Astrocyte (in vitro differentiated cells and primary cell): Measurements from ENCODE around the gene EEF2. TPM values are rescaled to one million over a fixed set of nuclear protein-coding genes. Genes with fewer than 3 reads are reported as not detected.
"Not testable (repeated sequence)": the region's sequence is repeated elsewhere in the genome, so short reads cannot be mapped to it uniquely, and the experiment has no call there.

Experiments
- DNase-seq: peaks from one replicate; pipeline ENCODE4 v3.0.0-alpha.2; 2010; ENCODE audit warnings: low read depth
- FAIRE-seq: peaks from 2 replicates; lab custom pipeline; 2011; peaks lifted over from hg19 to GRCh38; lab: Jason Lieb, UNC
- H2AFZ ChIP-seq: 2 replicates; pipeline ENCODE4 v1.6.0; 2012; ENCODE audit warnings: low read depth, low read length, inconsistent platforms
- H3K27ac ChIP-seq: 2 replicates; pipeline ENCODE4 v1.5.1; 2011; ENCODE audit warnings: low read depth, low read length, inconsistent platforms
- H3K27me3 ChIP-seq: 2 replicates; pipeline ENCODE4 v1.6.0; 2011; ENCODE audit warnings: low read length, inconsistent platforms; ENCODE audit not compliant: insufficient read depth
- H3K36me3 ChIP-seq: 2 replicates; pipeline ENCODE4 v1.5.1; 2011; ENCODE audit warnings: low read length, inconsistent platforms; ENCODE audit not compliant: insufficient read depth
- H3K4me1 ChIP-seq: 2 replicates; pipeline ENCODE4 v1.5.1; 2011; ENCODE audit warnings: low read length, inconsistent platforms; ENCODE audit not compliant: insufficient read depth
- H3K4me2 ChIP-seq: 2 replicates; pipeline ENCODE4 v1.6.0; 2012; ENCODE audit warnings: low read length, inconsistent platforms
- H3K4me3 ChIP-seq: 2 replicates; pipeline ENCODE4 v1.5.1; 2011; ENCODE audit warnings: low read depth, mild to moderate bottlenecking, low read length, inconsistent platforms; ENCODE audit not compliant: insufficient read depth
- H3K79me2 ChIP-seq: 2 replicates; pipeline ENCODE4 v1.6.0; 2012; ENCODE audit warnings: mild to moderate bottlenecking, low read length, inconsistent platforms; ENCODE audit not compliant: insufficient read depth
- H3K9ac ChIP-seq: 2 replicates; pipeline ENCODE4 v1.6.0; 2012; ENCODE audit warnings: mild to moderate bottlenecking, low read length, inconsistent platforms
- H3K9me3 ChIP-seq: 2 replicates; pipeline ENCODE4 v1.5.1; 2012; ENCODE audit warnings: low read depth, mild to moderate bottlenecking, low read length, inconsistent platforms; ENCODE audit not compliant: insufficient read depth
- H4K20me1 ChIP-seq: 2 replicates; pipeline ENCODE4 v1.6.0; 2012; ENCODE audit warnings: low read length, inconsistent platforms; ENCODE audit not compliant: insufficient read depth
- H3K27ac Mint-ChIP-seq: one replicate; pipeline ENCODE4 v1.8.0; 2021; ENCODE audit warnings: mild to moderate bottlenecking, mixed read lengths; ENCODE audit not compliant: unreplicated experiment
- H3K27me3 Mint-ChIP-seq: one replicate; pipeline ENCODE4 v1.8.0; 2021; ENCODE audit warnings: low read depth, mixed read lengths; ENCODE audit not compliant: unreplicated experiment
- H3K36me3 Mint-ChIP-seq: one replicate; pipeline ENCODE4 v1.8.0; 2021; ENCODE audit warnings: low read depth, mixed read lengths; ENCODE audit not compliant: unreplicated experiment
- H3K4me1 Mint-ChIP-seq: one replicate; pipeline ENCODE4 v1.8.0; 2021; ENCODE audit warnings: low read depth, mixed read lengths; ENCODE audit not compliant: unreplicated experiment
- H3K4me3 Mint-ChIP-seq: one replicate; pipeline ENCODE4 v1.8.0; 2021; ENCODE audit warnings: mild to moderate bottlenecking, moderate library complexity, mixed read lengths; ENCODE audit not compliant: unreplicated experiment
- H3K9me3 Mint-ChIP-seq: one replicate; pipeline ENCODE4 v1.8.0; 2021; ENCODE audit warnings: mild to moderate bottlenecking, mixed read lengths; ENCODE audit not compliant: unreplicated experiment
- CTCF ChIP-seq: IDR thresholded peaks from 2 replicates; pipeline ENCODE4 v1.5.1; 2011; ENCODE audit warnings: low read depth, mild to moderate bottlenecking, inconsistent platforms, low read length, moderate library complexity; ENCODE audit not compliant: insufficient read depth
- EZH2 ChIP-seq: IDR thresholded peaks from 2 replicates; pipeline ENCODE4 v1.6.1; 2012; ENCODE audit warnings: mild to moderate bottlenecking, low read length, inconsistent platforms; ENCODE audit not compliant: insufficient read depth
- total RNA-seq: library from RNA; stranded (reverse); gene quantifications from 2 replicates; pipeline ENCODE4 v1.2.1, GENCODE V29; 2021

Gene EEF2
- total RNA-seq, 1 donor from 2014 or later, result 2,739 TPM

DNA sequence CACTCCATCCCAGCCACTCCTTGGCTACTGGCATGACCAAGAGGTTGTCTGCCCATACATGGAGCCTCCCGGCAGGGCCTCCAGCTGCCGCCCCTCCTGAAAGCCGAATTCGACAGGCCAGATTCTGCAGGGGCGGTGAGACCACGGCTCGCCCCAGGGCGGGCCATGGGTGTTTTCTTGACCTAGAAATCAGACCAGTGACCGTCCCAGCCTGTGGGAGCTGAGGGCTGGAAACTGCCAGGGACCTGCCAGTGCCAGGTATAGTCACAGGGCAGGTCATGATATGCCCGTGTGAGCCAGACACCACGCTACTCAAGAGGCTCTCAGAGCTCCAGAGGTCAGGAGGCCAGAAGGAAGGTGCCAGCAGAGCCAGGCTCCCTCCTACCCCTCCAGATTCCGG, 31.2 kb downstream of the EEF2 start:
- Histone ChIP-seq H4K20me1 (peaks cover 69% of the 10 kb centered on the region), H3K27me3 (no peaks in the 10 kb centered on the region), H2AFZ (no peak overlapping the region), H3K27ac (no peak overlapping the region), H3K9ac (no peak overlapping the region), H3K4me2 (no peak overlapping the region), H3K79me2 (peaks cover 27% of the 10 kb centered on the region), H3K9me3 (no peaks in the 10 kb centered on the region), H3K36me3 (peaks cover 9% of the 10 kb centered on the region), H3K4me1 (peaks cover 3% of the 10 kb centered on the region), H3K4me3 (no peak overlapping the region)
- FAIRE-seq (no peak), DNase-seq (no peak)
- no peak for TF ChIP-seq EZH2
- no peak for TF ChIP-seq CTCF
- Mint-ChIP-seq H3K4me3 (no peak overlapping the region), H3K27me3 (no peaks in the 10 kb centered on the region), H3K9me3 (no peaks in the 10 kb centered on the region), H3K27ac (peak overlapping the region; percentile 69), H3K4me1 (peaks cover 9% of the 10 kb centered on the region), H3K36me3 (peaks cover 4% of the 10 kb centered on the region)

DNA sequence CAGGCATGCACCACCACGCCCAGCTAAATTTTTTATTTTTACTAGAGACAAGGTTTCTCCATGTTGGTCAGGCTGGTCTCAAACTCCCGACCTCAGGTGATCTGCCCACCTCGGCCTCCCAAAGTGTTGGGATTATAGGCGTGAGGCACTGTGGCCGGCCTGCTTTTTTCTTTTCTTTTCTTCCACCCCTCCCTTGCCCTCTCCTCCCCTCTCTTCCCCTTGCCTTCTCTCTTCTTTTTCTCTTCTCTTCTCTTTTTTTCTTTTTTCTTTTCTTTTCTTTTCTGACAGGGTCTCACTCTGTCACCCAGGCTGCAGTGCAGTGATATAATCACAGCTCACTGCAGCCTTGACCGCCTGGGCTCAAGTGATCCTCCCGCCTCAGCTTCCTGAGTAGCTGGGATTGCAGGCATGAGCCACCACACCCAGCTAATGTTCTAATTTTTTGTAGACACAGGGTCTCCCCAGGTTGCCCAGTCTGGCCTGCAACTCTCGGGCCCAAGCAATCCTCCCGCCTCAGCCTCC, 32.4 kb downstream of the EEF2 start:
- H3K27me3 Mint-ChIP-seq, H3K4me1 Mint-ChIP-seq, H3K36me3 Mint-ChIP-seq, H3K27ac ChIP-seq, H3K36me3 ChIP-seq, DNase-seq, H3K9me3 ChIP-seq, H3K4me2 ChIP-seq, FAIRE-seq, H3K9ac ChIP-seq, H3K4me3 Mint-ChIP-seq, H3K27me3 ChIP-seq, H3K9me3 Mint-ChIP-seq, H2AFZ ChIP-seq, H3K4me1 ChIP-seq, H3K4me3 ChIP-seq: not testable (repeated sequence)
- peak overlapping the region; percentile 78 for H3K27ac Mint-ChIP-seq
- H3K79me2 ChIP-seq, result peaks cover 14% of the 10 kb centered on the region
- peaks cover 56% of the 10 kb centered on the region for H4K20me1 ChIP-seq

DNA sequence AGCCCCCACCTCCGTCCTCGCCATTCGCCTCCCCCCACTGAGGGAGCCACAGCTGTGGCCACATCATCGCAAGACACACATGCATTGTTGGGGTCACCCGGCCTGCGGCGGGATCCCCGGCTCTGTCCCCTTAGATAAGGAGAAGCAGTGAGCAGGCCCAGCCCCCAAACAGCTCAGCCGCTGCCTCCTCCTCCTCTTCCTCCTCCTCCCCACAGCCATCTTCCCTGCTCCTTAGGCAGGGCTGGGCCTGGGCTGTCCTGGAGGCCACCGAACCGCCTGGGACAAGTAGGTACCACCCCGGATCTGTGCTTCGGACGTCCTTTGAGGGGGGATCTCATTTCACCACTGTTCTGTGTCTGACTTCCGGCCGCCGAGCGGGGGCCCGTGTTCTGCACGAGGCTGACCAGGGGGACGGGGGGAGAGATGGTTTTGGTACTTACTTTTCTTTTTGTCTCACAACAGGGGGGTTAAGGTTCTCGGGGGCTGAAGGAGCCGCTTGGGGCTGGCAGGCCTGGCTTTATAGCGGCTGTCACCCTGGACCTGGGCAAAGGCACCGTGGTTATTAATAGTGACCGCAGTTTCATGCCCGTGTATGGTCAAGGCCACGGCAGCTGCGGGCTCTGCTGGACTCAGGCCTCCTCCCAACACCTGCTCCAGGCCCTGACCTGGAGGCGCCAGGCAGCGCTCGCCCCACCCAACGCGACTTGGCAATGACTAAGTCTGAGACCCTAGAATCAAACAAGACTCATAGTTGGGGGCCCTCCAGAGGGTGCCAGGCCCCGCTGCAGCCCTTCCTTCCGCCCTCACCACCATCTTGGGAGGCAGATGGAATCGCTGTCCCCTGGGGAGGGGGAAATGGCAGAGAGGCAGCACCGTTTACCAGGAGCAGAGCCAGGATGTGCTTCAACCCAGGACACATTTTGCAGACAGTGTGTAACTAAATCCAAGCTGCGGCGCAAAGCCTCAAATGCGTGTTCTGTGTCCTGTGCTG, 34.1 kb downstream of the EEF2 start:
- no peaks in the 10 kb centered on the region for H3K9me3 ChIP-seq
- H3K4me3 ChIP-seq, result no peak overlapping the region
- H3K9ac ChIP-seq, result no peak overlapping the region
- peaks cover 5% of the 10 kb centered on the region for H3K36me3 ChIP-seq
- no peak overlapping the region for H3K4me2 ChIP-seq
- H3K27ac Mint-ChIP-seq, result peak overlapping the region; percentile 47
- peaks cover 1% of the 10 kb centered on the region for H3K27me3 Mint-ChIP-seq
- H3K9me3 Mint-ChIP-seq, result no peaks in the 10 kb centered on the region
- H3K36me3 Mint-ChIP-seq, result peaks cover 6% of the 10 kb centered on the region
- peaks cover 3% of the 10 kb centered on the region for H3K4me1 ChIP-seq
- H3K79me2 ChIP-seq, result peaks cover 3% of the 10 kb centered on the region
- no peak overlapping the region for H3K4me3 Mint-ChIP-seq
- FAIRE-seq (no peak), DNase-seq (no peak)
- no peaks in the 10 kb centered on the region for H3K27me3 ChIP-seq
- H4K20me1 ChIP-seq, result peaks cover 45% of the 10 kb centered on the region
- TF ChIP-seq EZH2, result no peak
- no peak for TF ChIP-seq CTCF
- no peak overlapping the region for H2AFZ ChIP-seq
- H3K4me1 Mint-ChIP-seq, result peaks cover 6% of the 10 kb centered on the region
- no peak overlapping the region for H3K27ac ChIP-seq
